ENCODE data around the gene HINT3. TPM values are rescaled to one million over a fixed set of nuclear protein-coding genes. Genes with fewer than 3 reads are reported as not detected.

Gene HINT3
- total RNA-seq, 4 donors from 2014 or later, result 12.5 to 27.0 (median 16.6) TPM

- DNase-seq (ENCODE audit: low spot score in 2 of 2), result no peak
- no peaks in the 10 kb centered on the region for H3K4me1 ChIP-seq
- H3K4me3 ChIP-seq, result no peak overlapping the region
- no peak for TF ChIP-seq EP300 (IDR thresholded peaks at IDR 0.05)
- TF ChIP-seq, protein P1, sequence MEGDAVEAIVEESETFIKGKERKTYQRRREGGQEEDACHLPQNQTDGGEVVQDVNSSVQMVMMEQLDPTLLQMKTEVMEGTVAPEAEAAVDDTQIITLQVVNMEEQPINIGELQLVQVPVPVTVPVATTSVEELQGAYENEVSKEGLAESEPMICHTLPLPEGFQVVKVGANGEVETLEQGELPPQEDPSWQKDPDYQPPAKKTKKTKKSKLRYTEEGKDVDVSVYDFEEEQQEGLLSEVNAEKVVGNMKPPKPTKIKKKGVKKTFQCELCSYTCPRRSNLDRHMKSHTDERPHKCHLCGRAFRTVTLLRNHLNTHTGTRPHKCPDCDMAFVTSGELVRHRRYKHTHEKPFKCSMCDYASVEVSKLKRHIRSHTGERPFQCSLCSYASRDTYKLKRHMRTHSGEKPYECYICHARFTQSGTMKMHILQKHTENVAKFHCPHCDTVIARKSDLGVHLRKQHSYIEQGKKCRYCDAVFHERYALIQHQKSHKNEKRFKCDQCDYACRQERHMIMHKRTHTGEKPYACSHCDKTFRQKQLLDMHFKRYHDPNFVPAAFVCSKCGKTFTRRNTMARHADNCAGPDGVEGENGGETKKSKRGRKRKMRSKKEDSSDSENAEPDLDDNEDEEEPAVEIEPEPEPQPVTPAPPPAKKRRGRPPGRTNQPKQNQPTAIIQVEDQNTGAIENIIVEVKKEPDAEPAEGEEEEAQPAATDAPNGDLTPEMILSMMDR (IDR thresholded peaks at IDR 0.05), result no peak
- peaks cover 35% of the 10 kb centered on the region for H3K36me3 ChIP-seq
- 95% methylated on average over 2 of the region's 2 CpGs for WGBS
- H3K27ac ChIP-seq, result no peak overlapping the region
- no peaks in the 10 kb centered on the region for H3K9me3 ChIP-seq
- H3K27me3 ChIP-seq, result no peaks in the 10 kb centered on the region
Measured at GRCh38 chr6:126026001-126026400, 69.4 kb downstream of the HINT3 start.

DNA sequence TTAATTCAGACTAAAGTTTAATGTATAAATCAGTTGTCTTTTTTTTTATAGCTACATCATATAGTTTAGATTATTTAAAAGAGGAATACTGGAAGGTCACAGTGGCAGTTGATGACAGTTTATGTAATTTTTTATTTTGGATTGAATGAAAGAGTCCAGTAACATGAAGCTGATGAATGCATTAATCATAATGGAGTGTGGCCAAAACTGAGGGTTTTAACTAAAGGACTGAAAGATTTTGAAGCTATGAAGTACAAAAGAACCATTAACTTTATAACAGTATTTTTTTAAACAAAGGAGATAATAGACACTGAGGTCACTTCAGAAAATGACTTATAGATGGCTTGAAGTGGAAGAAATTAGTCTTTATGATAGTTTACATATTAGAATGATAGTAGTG, 71.0 kb downstream of the HINT3 start:
- no peak for DNase-seq (ENCODE audit: low spot score in 2 of 2)
- Histone ChIP-seq H3K27me3 (no peaks in the 10 kb centered on the region), H3K9me3 (no peaks in the 10 kb centered on the region), H3K27ac (no peak overlapping the region), H3K36me3 (peaks cover 20% of the 10 kb centered on the region), H3K4me3 (no peak overlapping the region), H3K4me1 (no peaks in the 10 kb centered on the region)
- TF ChIP-seq EP300 (IDR thresholded peaks at IDR 0.05), result no peak
- TF ChIP-seq, protein P1 (IDR thresholded peaks at IDR 0.05), result no peak
- no peak for TF ChIP-seq POLR2A (IDR thresholded peaks at IDR 0.05)
- TF ChIP-seq POLR2AphosphoS5 (IDR thresholded peaks at IDR 0.05), result no peak

Other genes starting within 250 kb of the HINT3 start
- 1 to 10 TPM in 3 of 4 donors, under 1 TPM in 1; 0.76 to 3.0 (median 1.9) TPM for gene HEY2, start 207.1 kb upstream of the HINT3 start, total RNA-seq
- gene NCOA7, start 165.8 kb upstream of the HINT3 start, total RNA-seq, result 10 to 100 TPM; 11.1 to 28.4 (median 22.1) TPM
- 10 to 100 TPM in 3 of 4 donors, 1 to 10 TPM in 1; 6.6 to 28.4 (median 11.1) TPM for gene TRMT11, start 29.8 kb downstream of the HINT3 start, total RNA-seq

Measured in suprapubic skin (tissue), 4 donors.